SK-N-SH (cell line): ENCODE measurements around the gene SVIL. TPM values are rescaled to one million over a fixed set of nuclear protein-coding genes. Genes with fewer than 3 reads are reported as not detected.

Source experiments
- CTCF ChIA-PET: fragments of 300-600, 350-600 bp; formaldehyde crosslinking; extraction: SDS; loops from one replicate; lab custom pipeline; 2021; lab: Yijun Ruan, JAX
- POLR2A ChIA-PET: fragments of 350-600 bp; sonication (Branson Sonifier 250); formaldehyde crosslinking; extraction: SDS; loops from one replicate; lab custom pipeline; 2020; ENCODE audit warnings: antibody characterized with exemption, inconsistent platforms; lab: Yijun Ruan, JAX
- DNase-seq: peaks from one replicate; pipeline ENCODE4 v3.0.0; 2012
- H2AFZ ChIP-seq: fragments of 200-600 bp; sonication (generic); 2 replicates; pipeline ENCODE4 v1.8.1; 2016; ENCODE audit warnings: antibody characterized with exemption, mild to moderate bottlenecking, low read depth
- H3F3A ChIP-seq: fragments of 200-600 bp; sonication (generic); replicated peaks from 2 replicates; pipeline ENCODE3; 2016; ENCODE audit warnings: antibody characterized with exemption, mild to moderate bottlenecking; ENCODE audit not compliant: insufficient read depth
- H3K27ac ChIP-seq, 2 experiments: fragments of 200-500 bp in 1 of 2; fragments of 200-600 bp in 1 of 2; sonication (Bioruptor generic) in 1 of 2; sonication (generic), shearing (Covaris generic) in 1 of 2; 2 replicates each; pipeline versions ENCODE4 v1.5.1 to v1.6.1; 2014 to 2016; ENCODE audit warnings: low read depth in 2 of 2, inconsistent platforms in 1 of 2, low read length in 1 of 2, mild to moderate bottlenecking in 1 of 2, mixed read lengths in 1 of 2
- H3K27me3 ChIP-seq: fragments of 200-600 bp; sonication (generic), shearing (Covaris generic); 2 replicates; pipeline ENCODE4 v1.6.1; 2016; ENCODE audit warnings: mixed run types; ENCODE audit not compliant: insufficient read depth
- H3K36me3 ChIP-seq, 2 experiments: fragments of 200-500 bp in 1 of 2; fragments of 200-600 bp in 1 of 2; sonication (Bioruptor generic) in 1 of 2; sonication (generic) in 1 of 2; replicated peaks in 1 of 2; 2 replicates each; pipeline versions ENCODE3 to v1.5.1; 2014 to 2016; ENCODE audit warnings: low read length in 1 of 2, mild to moderate bottlenecking in 1 of 2; ENCODE audit not compliant: insufficient read depth in 2 of 2, control insufficient read depth in 1 of 2
- H3K4me1 ChIP-seq, 2 experiments: fragments of 200-500 bp in 1 of 2; fragments of 200-600 bp in 1 of 2; sonication (Bioruptor generic) in 1 of 2; sonication (generic), shearing (Covaris generic) in 1 of 2; 2 replicates each; pipeline versions ENCODE4 v1.5.1 to v1.6.1; 2014 to 2016; ENCODE audit warnings: low read depth in 1 of 2, low read length in 1 of 2, mixed run types in 1 of 2; ENCODE audit not compliant: insufficient read depth in 2 of 2, control insufficient read depth in 1 of 2
- H3K4me2 ChIP-seq: fragments of 200-600 bp; sonication (generic), shearing (Covaris generic); 2 replicates; pipeline ENCODE4 v1.6.1; 2017; ENCODE audit warnings: mixed run types
- H3K4me3 ChIP-seq, 2 experiments: fragments of 200-500 bp in 1 of 2; fragments of 200-600 bp in 1 of 2; sonication (Bioruptor generic) in 1 of 2; sonication (generic), shearing (Covaris generic) in 1 of 2; 2 replicates each; pipeline versions ENCODE4 v1.5.1 to v1.8.1; 2014 to 2016; ENCODE audit warnings: low read depth in 2 of 2, inconsistent platforms in 1 of 2, low read length in 1 of 2, mild to moderate bottlenecking in 1 of 2, mixed read lengths in 1 of 2, moderate library complexity in 1 of 2
- H3K79me2 ChIP-seq: fragments of 200-600 bp; sonication (generic); 2 replicates; pipeline ENCODE4 v1.8.1; 2017; ENCODE audit warnings: mild to moderate bottlenecking; ENCODE audit not compliant: insufficient read depth
- H3K9ac ChIP-seq: fragments of 200-600 bp; sonication (generic); 2 replicates; pipeline ENCODE4 v1.6.1; 2017; ENCODE audit warnings: mixed run types
- H3K9me2 ChIP-seq: fragments of 200-600 bp; sonication (generic); 2 replicates; pipeline ENCODE4 v1.6.1; 2017; ENCODE audit warnings: mixed run types
- H3K9me3 ChIP-seq: fragments of 200-600 bp; sonication (generic); 2 replicates; pipeline ENCODE4 v1.6.1; 2017; ENCODE audit warnings: mixed run types, mild to moderate bottlenecking, moderate library complexity
- H4K20me1 ChIP-seq: fragments of 200-600 bp; sonication (generic); 2 replicates; pipeline ENCODE4 v1.6.1; 2017; ENCODE audit warnings: mild to moderate bottlenecking, mixed run types; ENCODE audit not compliant: insufficient read depth
- CHD2 ChIP-seq: fragments of 150-350 bp; IDR thresholded peaks from 2 replicates; pipeline ENCODE4 v1.6.1; 2018; ENCODE audit warnings: low read length; ENCODE audit not compliant: partially characterized antibody
- ELF1 ChIP-seq: IDR thresholded peaks from 2 replicates; pipeline ENCODE4 v1.4.0; 2012
- GABPA ChIP-seq: IDR thresholded peaks from 2 replicates; pipeline ENCODE4 v1.4.0; 2012; ENCODE audit warnings: low read depth, mild to moderate bottlenecking
- GATA2 ChIP-seq: sonication (generic); formaldehyde crosslinking; IDR thresholded peaks from 2 replicates; pipeline ENCODE4 v1.5.0; 2020; ENCODE audit warnings: mild to moderate bottlenecking, missing genetic modification reagents
- RAD21 ChIP-seq: IDR thresholded peaks from 2 replicates; pipeline ENCODE4 v1.6.1; 2012; ENCODE audit warnings: mild to moderate bottlenecking, low read length
- RXRA ChIP-seq: IDR thresholded peaks from 2 replicates; pipeline ENCODE4 v1.4.0; 2012; ENCODE audit warnings: low read depth, mild to moderate bottlenecking, borderline replicate concordance
- TCF12 ChIP-seq: IDR thresholded peaks from 2 replicates; pipeline ENCODE4 v1.4.0; 2012
- YY1 ChIP-seq: IDR thresholded peaks from 2 replicates; pipeline ENCODE4 v1.4.0; 2012; ENCODE audit warnings: low read depth, mild to moderate bottlenecking
- WGBS: methylation state at CpG from one replicate; pipeline ENCODE4 v1.1.6; 2017; ENCODE audit warnings: low lambda C conversion rate; 5-methylcytosine and 5-hydroxymethylcytosine counted together
- polyA plus RNA-seq, 3 experiments: library from polyadenylated mRNA; depleted of rRNA; stranded (reverse); fragments of >200 nt; gene quantifications; 2 replicates each; pipeline ENCODE4 v1.2.3, GENCODE V29; 2012
- TF ChIP-seq, protein P1 (sequence below): fragments of 200-600 bp; sonication (generic); IDR thresholded peaks from 2 replicates; pipeline ENCODE4 v1.6.1; 2017; ENCODE audit warnings: antibody characterized with exemption, mild to moderate bottlenecking, moderate library complexity
- TF ChIP-seq, protein P2 (sequence below): IDR thresholded peaks from 2 replicates; pipeline ENCODE4 v1.4.0; 2012; ENCODE audit warnings: low read depth, borderline replicate concordance
- TF ChIP-seq, protein P3 (sequence below): IDR thresholded peaks from 2 replicates; pipeline ENCODE4 v1.4.0; 2012; ENCODE audit warnings: low read depth

SVIL gene
- polyA plus RNA-seq, 1 of the 3 experiments (the other 2 are of a cell fraction), result 48.7 TPM

DNA sequence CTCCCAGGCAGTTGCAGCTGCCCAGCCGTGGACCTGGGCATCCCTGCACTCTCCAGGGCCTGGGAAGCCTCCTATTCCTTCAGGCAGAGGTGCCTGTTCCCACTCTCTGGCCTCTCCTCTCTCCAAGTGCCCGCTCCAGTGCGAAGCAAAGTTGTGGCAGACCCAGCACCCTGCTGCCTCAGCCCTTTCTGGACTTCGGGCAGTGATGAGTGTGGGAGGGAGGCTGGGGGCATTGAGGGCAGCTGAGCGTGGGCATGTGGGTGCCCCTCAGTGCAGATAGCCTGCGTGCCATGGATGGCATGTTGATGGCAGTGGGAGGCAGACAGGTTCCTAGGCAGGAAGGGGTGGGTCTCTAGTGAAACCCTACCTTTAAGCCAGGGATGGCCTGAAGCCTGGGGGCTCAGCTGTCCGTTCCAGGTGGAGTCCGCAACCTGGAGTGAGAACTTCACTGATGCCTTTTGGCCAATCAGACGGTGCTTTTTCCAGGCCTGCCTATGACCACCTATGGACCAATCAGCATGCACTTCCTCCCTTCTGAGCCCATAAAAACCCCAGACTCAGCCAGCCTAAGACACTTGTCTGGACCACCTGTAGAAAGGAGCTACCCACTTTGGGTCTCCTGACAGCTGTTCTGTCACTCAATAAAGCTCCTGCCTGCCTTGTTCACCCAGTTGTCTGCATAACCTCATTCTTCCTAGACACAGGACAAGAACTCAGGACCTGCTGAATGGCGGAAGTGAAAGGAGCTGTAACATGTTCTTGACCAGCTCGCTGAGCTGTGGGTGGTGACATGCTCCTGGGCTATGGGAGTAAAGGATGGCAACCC lies 26.1 kb downstream of the SVIL start:
- Histone ChIP-seq H3K9me3 (no peaks in the 10 kb centered on the region), H2AFZ (no peak overlapping the region), H3F3A (peaks cover 3% of the 10 kb centered on the region), H3K27me3 (no peaks in the 10 kb centered on the region), H3K4me2 (no peak overlapping the region), H4K20me1 (peaks cover 56% of the 10 kb centered on the region; the same call in 1 of the 2 replicates), H3K4me1 (peaks cover 0 to 4% of the 10 kb centered on the region in 2 experiments; a peak in 1 of 4 replicates), H3K9ac (no peak overlapping the region), H3K36me3 (peaks cover 0 to 19% of the 10 kb centered on the region in 2 experiments), H3K4me3 (no peak overlapping the region), H3K27ac (no peak overlapping the region), H3K9me2 (no peaks in the 10 kb centered on the region), H3K79me2 (peaks cover 37% of the 10 kb centered on the region)
- DNase-seq, result no peak
- 97% methylated on average over 10 of the region's 11 CpGs for WGBS
- no peak for TF ChIP-seq TCF12
- TF ChIP-seq RAD21, result no peak
- TF ChIP-seq, protein P1, sequence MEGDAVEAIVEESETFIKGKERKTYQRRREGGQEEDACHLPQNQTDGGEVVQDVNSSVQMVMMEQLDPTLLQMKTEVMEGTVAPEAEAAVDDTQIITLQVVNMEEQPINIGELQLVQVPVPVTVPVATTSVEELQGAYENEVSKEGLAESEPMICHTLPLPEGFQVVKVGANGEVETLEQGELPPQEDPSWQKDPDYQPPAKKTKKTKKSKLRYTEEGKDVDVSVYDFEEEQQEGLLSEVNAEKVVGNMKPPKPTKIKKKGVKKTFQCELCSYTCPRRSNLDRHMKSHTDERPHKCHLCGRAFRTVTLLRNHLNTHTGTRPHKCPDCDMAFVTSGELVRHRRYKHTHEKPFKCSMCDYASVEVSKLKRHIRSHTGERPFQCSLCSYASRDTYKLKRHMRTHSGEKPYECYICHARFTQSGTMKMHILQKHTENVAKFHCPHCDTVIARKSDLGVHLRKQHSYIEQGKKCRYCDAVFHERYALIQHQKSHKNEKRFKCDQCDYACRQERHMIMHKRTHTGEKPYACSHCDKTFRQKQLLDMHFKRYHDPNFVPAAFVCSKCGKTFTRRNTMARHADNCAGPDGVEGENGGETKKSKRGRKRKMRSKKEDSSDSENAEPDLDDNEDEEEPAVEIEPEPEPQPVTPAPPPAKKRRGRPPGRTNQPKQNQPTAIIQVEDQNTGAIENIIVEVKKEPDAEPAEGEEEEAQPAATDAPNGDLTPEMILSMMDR, result no peak
- TF ChIP-seq GATA2, result no peak
- TF ChIP-seq, protein P2, sequence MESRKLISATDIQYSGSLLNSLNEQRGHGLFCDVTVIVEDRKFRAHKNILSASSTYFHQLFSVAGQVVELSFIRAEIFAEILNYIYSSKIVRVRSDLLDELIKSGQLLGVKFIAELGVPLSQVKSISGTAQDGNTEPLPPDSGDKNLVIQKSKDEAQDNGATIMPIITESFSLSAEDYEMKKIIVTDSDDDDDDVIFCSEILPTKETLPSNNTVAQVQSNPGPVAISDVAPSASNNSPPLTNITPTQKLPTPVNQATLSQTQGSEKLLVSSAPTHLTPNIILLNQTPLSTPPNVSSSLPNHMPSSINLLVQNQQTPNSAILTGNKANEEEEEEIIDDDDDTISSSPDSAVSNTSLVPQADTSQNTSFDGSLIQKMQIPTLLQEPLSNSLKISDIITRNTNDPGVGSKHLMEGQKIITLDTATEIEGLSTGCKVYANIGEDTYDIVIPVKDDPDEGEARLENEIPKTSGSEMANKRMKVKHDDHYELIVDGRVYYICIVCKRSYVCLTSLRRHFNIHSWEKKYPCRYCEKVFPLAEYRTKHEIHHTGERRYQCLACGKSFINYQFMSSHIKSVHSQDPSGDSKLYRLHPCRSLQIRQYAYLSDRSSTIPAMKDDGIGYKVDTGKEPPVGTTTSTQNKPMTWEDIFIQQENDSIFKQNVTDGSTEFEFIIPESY, result no peak
- TF ChIP-seq RXRA, result no peak
- no peak for TF ChIP-seq YY1
- no peak for TF ChIP-seq ELF1
- POLR2A ChIA-PET, result no interaction called here
- CTCF ChIA-PET, result interaction anchor here (6.7 kb wide), 1 partner anchor 18 kb away, joined by 29 read pairs; no protein-coding TSS in a partner anchor

DNA sequence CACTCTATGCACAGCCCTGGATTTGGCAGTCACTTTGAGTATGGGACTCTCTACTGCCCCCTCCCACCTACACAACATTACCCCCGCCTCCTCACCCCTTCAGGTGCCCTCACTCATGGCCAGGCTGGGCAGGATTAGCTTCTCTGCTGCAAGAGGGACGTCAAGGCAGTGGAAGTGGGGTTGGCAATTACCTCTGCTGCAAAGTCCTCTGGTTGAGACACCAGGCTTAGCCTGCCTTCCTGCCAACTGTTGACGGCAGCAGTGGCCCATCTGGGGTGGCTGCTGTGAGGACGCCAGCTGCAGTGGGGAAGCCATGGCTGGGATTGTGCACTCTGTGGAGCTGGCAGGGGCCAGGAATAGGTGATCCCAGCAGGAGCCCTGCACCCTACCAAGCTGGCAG lies 26.7 kb downstream of the SVIL start:
- ChIA-PET CTCF (interaction anchor here (6.7 kb wide), 1 partner anchor 18 kb away, joined by 29 read pairs; no protein-coding TSS in a partner anchor), POLR2A (no interaction called here)
- Histone ChIP-seq H4K20me1 (peaks cover 58% of the 10 kb centered on the region; the same call in 1 of the 2 replicates), H3K27ac (no peak overlapping the region), H3K9ac (no peak overlapping the region), H3K4me3 (no peak overlapping the region), H3K4me1 (no peaks in the 10 kb centered on the region; a peak in 1 of 4 replicates), H3K36me3 (peaks cover 0 to 19% of the 10 kb centered on the region in 2 experiments), H3F3A (no peaks in the 10 kb centered on the region), H3K79me2 (peaks cover 39% of the 10 kb centered on the region), H3K27me3 (no peaks in the 10 kb centered on the region), H3K4me2 (no peak overlapping the region), H3K9me3 (no peaks in the 10 kb centered on the region), H3K9me2 (no peaks in the 10 kb centered on the region), H2AFZ (no peak overlapping the region)
- TF ChIP-seq, protein P3, sequence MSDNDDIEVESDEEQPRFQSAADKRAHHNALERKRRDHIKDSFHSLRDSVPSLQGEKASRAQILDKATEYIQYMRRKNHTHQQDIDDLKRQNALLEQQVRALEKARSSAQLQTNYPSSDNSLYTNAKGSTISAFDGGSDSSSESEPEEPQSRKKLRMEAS, result no peak
- TF ChIP-seq CHD2 (no peak), GABPA (no peak)
- no peak for DNase-seq
- WGBS, result 50% methylated on average over 2 of the region's 4 CpGs
